Fibroblast of gingiva (primary cell): Measurements from ENCODE around the gene WSCD1.

ENCODE experiments used
- DNase-seq: peaks from one replicate; pipeline ENCODE4 v3.0.0-alpha.2; 2011; ENCODE audit warnings: low read depth

Gene WSCD1

DNA sequence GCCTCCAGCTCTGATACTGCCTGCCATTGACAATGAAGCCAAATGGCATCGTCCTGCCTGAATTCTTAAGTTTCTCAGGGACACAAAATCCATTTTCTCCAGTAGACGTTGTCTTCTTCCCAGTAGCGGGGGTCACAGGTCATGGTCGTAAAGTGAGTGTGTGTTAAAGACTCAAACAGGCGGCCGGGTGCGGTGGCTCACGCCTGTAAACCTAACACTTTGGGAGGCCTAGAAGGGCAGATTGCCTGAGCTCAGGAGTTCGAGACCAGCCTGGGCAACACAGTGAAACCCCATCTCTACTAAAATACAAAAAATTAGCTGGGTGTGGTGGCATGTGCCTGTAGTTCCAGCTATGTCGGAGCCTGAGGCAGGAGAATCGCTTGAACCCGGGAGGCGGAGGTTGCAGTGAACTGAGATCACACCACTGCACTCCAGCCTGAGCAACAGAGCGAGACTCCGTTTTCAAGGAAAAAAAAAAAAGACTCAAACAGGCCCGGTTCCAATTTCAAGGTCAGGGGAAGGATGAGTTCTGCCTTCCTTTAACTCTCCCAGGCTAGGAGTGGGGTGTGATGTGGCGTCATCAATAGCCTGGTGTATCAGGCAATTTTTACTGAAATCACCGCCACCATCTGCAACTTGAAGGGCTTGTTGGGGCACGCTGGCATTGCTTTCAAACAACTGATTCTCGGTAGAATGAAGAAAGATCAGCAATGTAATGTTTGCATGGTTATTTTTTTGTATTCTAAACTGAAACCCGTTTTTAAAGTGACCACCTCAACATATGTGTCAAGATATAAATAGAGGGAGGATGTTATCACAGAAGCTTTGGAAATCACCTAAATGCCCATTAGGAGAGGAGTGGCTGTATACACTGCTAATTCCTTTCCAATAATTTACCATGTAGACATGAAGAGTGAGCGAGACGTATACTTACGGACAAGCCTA lies 91.0 kb downstream of the WSCD1 start:
- no peak for DNase-seq

DNA sequence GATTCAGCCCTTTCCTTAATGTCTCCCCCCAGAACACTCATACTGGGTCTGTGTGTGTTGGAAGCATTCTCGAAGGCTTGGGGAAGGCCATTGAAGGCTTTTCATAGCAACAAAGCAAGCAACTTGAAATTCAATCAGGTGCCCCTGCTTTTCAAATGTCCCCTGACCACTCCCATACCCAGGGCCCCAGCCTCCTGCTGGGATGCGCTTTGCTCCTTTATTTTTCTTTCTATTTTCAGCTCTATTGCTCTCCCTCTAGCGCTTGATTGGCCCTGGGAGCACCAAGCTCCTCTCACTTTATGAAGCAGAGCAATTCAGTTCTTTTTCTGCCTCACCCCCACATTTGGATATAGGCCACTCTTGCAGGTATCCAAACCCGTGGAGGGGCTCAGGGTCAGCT lies 92.0 kb downstream of the WSCD1 start:
- DNase-seq = no peak

- DNase-seq = no peak
Observed at GRCh38 chr17:6162892-6163291, 92.7 kb downstream of the WSCD1 start.

- DNase-seq = peak; percentile 70
Observed at GRCh38 chr17:6163612-6164333, 93.6 kb downstream of the WSCD1 start.

DNA sequence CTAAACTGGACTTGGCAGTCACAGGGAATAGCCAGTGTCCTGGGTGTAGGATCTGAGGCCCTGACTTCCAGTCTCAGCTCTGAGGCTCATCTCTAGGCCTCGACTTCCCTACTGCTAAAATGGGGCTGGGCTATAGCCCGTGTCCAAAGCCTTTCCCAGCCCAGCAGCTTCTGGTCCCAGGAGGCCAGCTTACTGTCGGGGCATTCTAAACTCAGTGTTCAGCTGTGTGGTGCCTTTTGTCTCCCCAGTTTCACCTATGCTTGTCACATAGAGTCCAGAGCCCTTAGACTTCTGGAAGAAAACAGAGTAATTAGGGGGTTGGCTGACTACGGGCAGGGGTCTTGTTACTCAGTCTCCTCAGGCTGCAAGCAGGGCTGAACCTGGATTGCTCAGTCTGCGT lies 94.8 kb downstream of the WSCD1 start:
- no peak for DNase-seq

DNA sequence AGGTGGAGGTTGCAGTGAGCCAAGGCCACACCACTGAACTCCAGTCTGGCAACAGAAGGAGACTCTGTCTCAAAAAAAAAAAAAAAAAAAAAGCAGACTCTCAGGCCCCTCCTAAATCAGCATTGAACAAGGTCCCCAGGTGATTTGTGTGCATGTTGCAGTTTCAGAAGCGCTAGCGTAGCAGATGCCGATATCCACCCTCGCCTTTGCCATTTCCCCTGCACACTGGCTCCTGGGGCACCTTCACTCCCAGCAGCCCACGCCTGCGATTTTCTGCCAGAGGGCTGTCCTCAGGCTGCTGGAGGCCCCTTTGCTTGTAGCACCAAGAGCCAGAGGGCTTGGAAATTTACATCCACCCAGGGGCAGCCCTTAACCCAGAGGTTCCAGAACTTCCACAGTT lies 95.6 kb downstream of the WSCD1 start:
- DNase-seq = no peak

DNA sequence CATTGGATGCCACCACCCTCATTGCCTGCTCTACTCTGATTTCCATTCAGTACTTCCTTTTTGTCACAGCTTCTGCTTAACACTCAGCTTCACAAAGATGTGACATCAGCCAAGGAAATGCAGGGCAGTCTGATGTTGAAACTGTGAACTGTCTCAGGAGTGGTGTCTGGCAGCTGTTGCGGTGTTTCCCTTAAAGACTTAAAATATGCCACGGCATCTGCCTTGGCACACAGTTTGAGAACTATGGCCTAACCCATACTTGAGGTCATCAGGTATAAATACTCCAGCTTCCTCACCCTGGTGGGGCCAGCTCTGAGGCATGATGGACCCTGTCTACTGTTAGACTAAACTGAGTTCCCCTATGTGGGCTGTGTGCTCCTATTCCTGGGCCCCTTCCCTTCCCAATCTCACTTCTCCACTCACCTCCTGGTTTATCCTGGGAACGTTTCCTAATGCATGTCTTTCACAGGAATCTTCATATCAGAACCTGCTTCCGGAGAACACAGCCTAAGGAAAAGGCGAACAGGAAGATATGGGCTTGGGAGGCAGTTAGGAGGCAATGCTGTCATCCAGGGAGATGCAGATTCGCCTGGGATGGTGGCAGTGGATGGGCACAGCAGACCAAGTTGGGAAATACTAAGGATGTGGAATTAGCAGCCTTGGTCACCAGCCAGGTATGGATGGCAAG lies 96.5 kb downstream of the WSCD1 start:
- no peak for DNase-seq

DNA sequence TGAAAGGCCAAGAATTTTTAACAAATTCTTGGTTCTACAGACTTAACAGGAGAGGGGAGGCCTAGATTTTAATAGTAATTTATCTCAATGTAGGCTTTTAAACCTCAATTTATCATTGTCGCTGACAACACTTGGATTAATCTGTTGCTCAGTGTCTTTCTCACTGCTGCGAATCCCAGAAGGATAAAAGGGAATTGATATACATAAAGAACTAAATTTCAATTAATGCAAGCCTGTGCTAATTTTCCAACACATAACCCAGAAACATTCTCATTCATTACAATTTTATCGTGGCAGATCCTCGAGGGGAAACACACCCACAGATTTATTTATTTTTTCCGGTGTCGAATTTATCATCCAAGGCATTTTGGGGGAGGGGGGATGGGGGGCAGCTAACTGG lies 98.1 kb downstream of the WSCD1 start:
- no peak for DNase-seq

GRCh38 chr17:6170349-6170748 lies 100.2 kb downstream of the WSCD1 start:
- no peak for DNase-seq

- no peak for DNase-seq
Observed at GRCh38 chr17:6172642-6173330, 102.6 kb downstream of the WSCD1 start.

GRCh38 chr17:6173653-6174052 lies 103.5 kb downstream of the WSCD1 start:
- DNase-seq = no peak
